ENCODE measurements around the gene ABO. TPM values are rescaled to one million over a fixed set of nuclear protein-coding genes. Genes with fewer than 3 reads are reported as not detected.

The ABO gene
- total and polyA plus RNA-seq, 2 donors (not counting 1 experiment from before 2014, with no cell fraction given): not detected

GRCh38 chr9:133246991-133247390, 28.0 kb downstream of the ABO start:
- Histone ChIP-seq H3K36me3 (replicated peaks in 1 of 2; ENCODE audit: control extremely low read depth in 1 of 2, control insufficient read depth in 1 of 2, extremely low read depth in 1 of 2, insufficient read depth in 2 of 2, low read length in 1 of 2) (no peaks in the 10 kb centered on the region), H3K4me3 (ENCODE audit: control extremely low read depth in 1 of 5, extremely low read depth in 1 of 5, insufficient read depth in 1 of 5, low read depth in 2 of 5, low read length in 4 of 5) (no peak overlapping the region), H3K4me2 (replicated peaks; ENCODE audit: low read depth, low read length, poor library complexity, severe bottlenecking) (no peak overlapping the region), H2AFZ (ENCODE audit: insufficient read depth, low read depth, low read length, poor library complexity, severe bottlenecking) (no peak overlapping the region), H3K9me3 (ENCODE audit: control extremely low read depth in 1 of 3, control insufficient read depth in 2 of 3, insufficient read depth in 1 of 3, low read length in 2 of 3) (no peaks in the 10 kb centered on the region), H3K27ac (ENCODE audit: low read length in 2 of 2) (no peak overlapping the region), H3K4me1 (ENCODE audit: control insufficient read depth in 2 of 2, insufficient read depth in 2 of 2, low read length in 2 of 2) (no peaks in the 10 kb centered on the region), H4K20me1 (ENCODE audit: control insufficient read depth, insufficient read depth, low read length, poor library complexity, severe bottlenecking) (no peaks in the 10 kb centered on the region), H3K9ac (ENCODE audit: low read length) (no peak overlapping the region), H3K79me2 (ENCODE audit: control insufficient read depth, insufficient read depth, low read length) (no peaks in the 10 kb centered on the region), H3K27me3 (replicated peaks in 1 of 4; ENCODE audit: control extremely low read depth in 1 of 4, control insufficient read depth in 3 of 4, insufficient read depth in 4 of 4, low read length in 3 of 4) (peaks cover 0 to 4% (median 0%) of the 10 kb centered on the region in 4 experiments)
- POLR2A ChIA-PET: no interaction called here
- H3K27ac Mint-ChIP-seq: no peak overlapping the region
- no peaks in the 10 kb centered on the region for H3K4me1 Mint-ChIP-seq
- TF ChIP-seq EZH2 (IDR thresholded peaks at IDR 0.05; ENCODE audit: borderline replicate concordance, insufficient read depth, low read depth, low read length, poor library complexity, severe bottlenecking): no peak
- TF ChIP-seq CTCF (IDR thresholded peaks at IDR 0.05): no peak
- peaks cover 24% of the 10 kb centered on the region for H3K27me3 Mint-ChIP-seq
- intact Hi-C loops (cut with micrococcal nuclease): no loop called here
- CTCF ChIA-PET: no interaction called here
- DNase-seq (no peak), ATAC-seq (ENCODE audit: low read depth) (no peak)
- no peaks in the 10 kb centered on the region for H3K9me3 Mint-ChIP-seq (ENCODE audit: insufficient read depth)
- WGBS (ENCODE audit: insufficient coverage): 94% methylated on average over 6 of the region's 6 CpGs
- H3K4me3 Mint-ChIP-seq: no peak overlapping the region

DNA sequence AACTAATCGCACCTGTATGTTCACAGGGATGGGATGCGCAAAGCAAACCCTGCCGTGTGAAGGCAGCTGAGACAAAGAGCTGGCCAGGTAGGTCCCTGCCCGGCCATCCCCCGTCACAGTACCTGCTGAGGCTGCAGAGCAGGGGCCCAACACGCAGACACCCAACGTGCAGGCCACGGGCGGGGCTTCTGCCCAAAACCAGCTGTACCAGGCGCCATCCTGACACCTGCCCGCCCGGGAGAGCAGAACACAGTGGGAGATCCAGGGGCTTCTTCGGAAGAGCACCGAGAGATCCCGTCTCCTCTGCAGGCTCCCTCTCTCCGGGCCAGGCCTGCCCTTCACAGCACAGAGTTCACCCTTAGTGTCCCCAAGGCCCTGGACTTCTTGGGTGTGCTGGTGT, 28.4 kb downstream of the ABO start:
- Histone ChIP-seq H3K27me3 (replicated peaks in 1 of 4; ENCODE audit: control extremely low read depth in 1 of 4, control insufficient read depth in 3 of 4, insufficient read depth in 4 of 4, low read length in 3 of 4) (peaks cover 0 to 4% (median 0%) of the 10 kb centered on the region in 4 experiments), H3K4me2 (replicated peaks; ENCODE audit: low read depth, low read length, poor library complexity, severe bottlenecking) (no peak overlapping the region), H3K79me2 (ENCODE audit: control insufficient read depth, insufficient read depth, low read length) (no peaks in the 10 kb centered on the region), H3K4me1 (ENCODE audit: control insufficient read depth in 2 of 2, insufficient read depth in 2 of 2, low read length in 2 of 2) (no peaks in the 10 kb centered on the region), H3K27ac (ENCODE audit: low read length in 2 of 2) (no peak overlapping the region), H3K4me3 (ENCODE audit: control extremely low read depth in 1 of 5, extremely low read depth in 1 of 5, insufficient read depth in 1 of 5, low read depth in 2 of 5, low read length in 4 of 5) (no peak overlapping the region), H3K9ac (ENCODE audit: low read length) (no peak overlapping the region), H4K20me1 (ENCODE audit: control insufficient read depth, insufficient read depth, low read length, poor library complexity, severe bottlenecking) (no peaks in the 10 kb centered on the region), H3K36me3 (replicated peaks in 1 of 2; ENCODE audit: control extremely low read depth in 1 of 2, control insufficient read depth in 1 of 2, extremely low read depth in 1 of 2, insufficient read depth in 2 of 2, low read length in 1 of 2) (no peaks in the 10 kb centered on the region), H3K9me3 (ENCODE audit: control extremely low read depth in 1 of 3, control insufficient read depth in 2 of 3, insufficient read depth in 1 of 3, low read length in 2 of 3) (no peaks in the 10 kb centered on the region), H2AFZ (ENCODE audit: insufficient read depth, low read depth, low read length, poor library complexity, severe bottlenecking) (no peak overlapping the region)
- POLR2A ChIA-PET: no interaction called here
- no peak for ATAC-seq (ENCODE audit: low read depth)
- H3K27me3 Mint-ChIP-seq: peaks cover 28% of the 10 kb centered on the region
- 94% methylated on average over 16 of the region's 16 CpGs for WGBS (ENCODE audit: insufficient coverage)
- TF ChIP-seq EZH2 (IDR thresholded peaks at IDR 0.05; ENCODE audit: borderline replicate concordance, insufficient read depth, low read depth, low read length, poor library complexity, severe bottlenecking) (no peak), CTCF (IDR thresholded peaks at IDR 0.05) (no peak)
- H3K27ac Mint-ChIP-seq: no peak overlapping the region
- no peak overlapping the region for H3K4me3 Mint-ChIP-seq
- CTCF ChIA-PET: no interaction called here
- H3K4me1 Mint-ChIP-seq: no peaks in the 10 kb centered on the region
- intact Hi-C loops (cut with micrococcal nuclease): no loop called here
- no peak for DNase-seq
- no peaks in the 10 kb centered on the region for H3K9me3 Mint-ChIP-seq (ENCODE audit: insufficient read depth)

Data from B cell (primary cell).